ENCODE results near the gene TFPT.

The TFPT gene

GRCh38 chr19:54136864-54137698 is 21.6 kb upstream of the TFPT start:
- H3K9ac ChIP-seq (ENCODE audit: low read depth in 1 of 2, low read length in 2 of 2) = peak overlapping the region; percentile 71 to 72
- no peaks in the 10 kb centered on the region for H3K9me3 ChIP-seq (ENCODE audit: control insufficient read depth in 1 of 2, low read length in 2 of 2)
- no peak overlapping the region for H3K27ac ChIP-seq (ENCODE audit: low read depth, low read length)
- no peaks in the 10 kb centered on the region for H3K27me3 ChIP-seq (ENCODE audit: control insufficient read depth in 1 of 2, insufficient read depth in 2 of 2, low read length in 2 of 2)
- H3K36me3 ChIP-seq (ENCODE audit: control insufficient read depth in 1 of 2, insufficient read depth in 2 of 2, low read length in 2 of 2) = peaks cover 0 to 10% of the 10 kb centered on the region in 2 donors
- peak overlapping the region; percentile 83 to 90 for H3K4me3 ChIP-seq (ENCODE audit: low read depth in 1 of 2, low read length in 2 of 2)
- H3K4me1 ChIP-seq (ENCODE audit: control insufficient read depth in 1 of 2, insufficient read depth in 2 of 2, low read length in 2 of 2) = peaks cover 38 to 45% of the 10 kb centered on the region in 2 donors

- no peak overlapping the region for H3K27ac ChIP-seq (ENCODE audit: low read depth, low read length)
These were observed 20.8 kb upstream of the TFPT start for GRCh38 chr19:54136086-54136863.

GRCh38 chr19:54133957-54134590 is 18.6 kb upstream of the TFPT start:
- no peak overlapping the region for H3K9ac ChIP-seq (ENCODE audit: low read depth in 1 of 2, low read length in 2 of 2)
- H3K27ac ChIP-seq (ENCODE audit: low read depth, low read length) = no peak overlapping the region
- H3K4me1 ChIP-seq (ENCODE audit: control insufficient read depth in 1 of 2, insufficient read depth in 2 of 2, low read length in 2 of 2) = peaks cover 15 to 19% of the 10 kb centered on the region in 2 donors
- no peaks in the 10 kb centered on the region for H3K27me3 ChIP-seq (ENCODE audit: control insufficient read depth in 1 of 2, insufficient read depth in 2 of 2, low read length in 2 of 2)
- no peaks in the 10 kb centered on the region for H3K9me3 ChIP-seq (ENCODE audit: control insufficient read depth in 1 of 2, low read length in 2 of 2)
- H3K4me3 ChIP-seq (ENCODE audit: low read depth in 1 of 2, low read length in 2 of 2) = no peak overlapping the region
- H3K36me3 ChIP-seq (ENCODE audit: control insufficient read depth in 1 of 2, insufficient read depth in 2 of 2, low read length in 2 of 2) = peaks cover 14 to 16% of the 10 kb centered on the region in 2 donors

More at GRCh38 chr19:54136086-54136863, 20.8 kb upstream of the TFPT start:
- Histone ChIP-seq H3K4me3 (ENCODE audit: low read depth in 1 of 2, low read length in 2 of 2) (peak overlapping the region; percentile 83 to 90), H3K27me3 (ENCODE audit: control insufficient read depth in 1 of 2, insufficient read depth in 2 of 2, low read length in 2 of 2) (no peaks in the 10 kb centered on the region), H3K4me1 (ENCODE audit: control insufficient read depth in 1 of 2, insufficient read depth in 2 of 2, low read length in 2 of 2) (peaks cover 34 to 40% of the 10 kb centered on the region in 2 donors), H3K36me3 (ENCODE audit: control insufficient read depth in 1 of 2, insufficient read depth in 2 of 2, low read length in 2 of 2) (peaks cover 4 to 9% of the 10 kb centered on the region in 2 donors), H3K9me3 (ENCODE audit: control insufficient read depth in 1 of 2, low read length in 2 of 2) (no peaks in the 10 kb centered on the region), H3K9ac (ENCODE audit: low read depth in 1 of 2, low read length in 2 of 2) (peak overlapping the region; percentile 50 to 71)

GRCh38 chr19:54133312-54133956 is 18.0 kb upstream of the TFPT start:
- no peak overlapping the region for H3K4me3 ChIP-seq (ENCODE audit: low read depth in 1 of 2, low read length in 2 of 2)
- no peaks in the 10 kb centered on the region for H3K27me3 ChIP-seq (ENCODE audit: control insufficient read depth in 1 of 2, insufficient read depth in 2 of 2, low read length in 2 of 2)

GRCh38 chr19:54129617-54129996 is 14.2 kb upstream of the TFPT start:
- Histone ChIP-seq H3K4me1 (ENCODE audit: control insufficient read depth in 1 of 2, insufficient read depth in 2 of 2, low read length in 2 of 2) (no peaks in the 10 kb centered on the region), H3K27ac (ENCODE audit: low read depth, low read length) (no peak overlapping the region), H3K27me3 (ENCODE audit: control insufficient read depth in 1 of 2, insufficient read depth in 2 of 2, low read length in 2 of 2) (no peaks in the 10 kb centered on the region), H3K4me3 (ENCODE audit: low read depth in 1 of 2, low read length in 2 of 2) (no peak overlapping the region), H3K9me3 (ENCODE audit: control insufficient read depth in 1 of 2, low read length in 2 of 2) (no peaks in the 10 kb centered on the region), H3K36me3 (ENCODE audit: control insufficient read depth in 1 of 2, insufficient read depth in 2 of 2, low read length in 2 of 2) (peaks cover 35 to 50% of the 10 kb centered on the region in 2 donors), H3K9ac (ENCODE audit: low read depth in 1 of 2, low read length in 2 of 2) (no peak overlapping the region)

More at GRCh38 chr19:54133312-54133956, 18.0 kb upstream of the TFPT start:
- no peak overlapping the region for H3K27ac ChIP-seq (ENCODE audit: low read depth, low read length)
- H3K4me1 ChIP-seq (ENCODE audit: control insufficient read depth in 1 of 2, insufficient read depth in 2 of 2, low read length in 2 of 2) = peaks cover 10 to 12% of the 10 kb centered on the region in 2 donors
- H3K36me3 ChIP-seq (ENCODE audit: control insufficient read depth in 1 of 2, insufficient read depth in 2 of 2, low read length in 2 of 2) = peaks cover 14 to 20% of the 10 kb centered on the region in 2 donors
- no peak overlapping the region for H3K9ac ChIP-seq (ENCODE audit: low read depth in 1 of 2, low read length in 2 of 2)
- no peaks in the 10 kb centered on the region for H3K9me3 ChIP-seq (ENCODE audit: control insufficient read depth in 1 of 2, low read length in 2 of 2)

- Histone ChIP-seq H3K27me3 (ENCODE audit: control insufficient read depth in 1 of 2, insufficient read depth in 2 of 2, low read length in 2 of 2) (no peaks in the 10 kb centered on the region), H3K4me3 (ENCODE audit: low read depth in 1 of 2, low read length in 2 of 2) (no peak overlapping the region), H3K9me3 (ENCODE audit: control insufficient read depth in 1 of 2, low read length in 2 of 2) (no peaks in the 10 kb centered on the region), H3K4me1 (ENCODE audit: control insufficient read depth in 1 of 2, insufficient read depth in 2 of 2, low read length in 2 of 2) (no peaks in the 10 kb centered on the region), H3K9ac (ENCODE audit: low read depth in 1 of 2, low read length in 2 of 2) (no peak overlapping the region), H3K36me3 (ENCODE audit: control insufficient read depth in 1 of 2, insufficient read depth in 2 of 2, low read length in 2 of 2) (peaks cover 38 to 55% of the 10 kb centered on the region in 2 donors), H3K27ac (ENCODE audit: low read depth, low read length) (no peak overlapping the region)
These were observed 13.5 kb upstream of the TFPT start for GRCh38 chr19:54128796-54129616.

- no peaks in the 10 kb centered on the region for H3K9me3 ChIP-seq (ENCODE audit: control insufficient read depth in 1 of 2, low read length in 2 of 2)
- H3K27ac ChIP-seq (ENCODE audit: low read depth, low read length) = no peak overlapping the region
- no peak overlapping the region for H3K4me3 ChIP-seq (ENCODE audit: low read depth in 1 of 2, low read length in 2 of 2)
- no peak overlapping the region for H3K9ac ChIP-seq (ENCODE audit: low read depth in 1 of 2, low read length in 2 of 2)
- no peaks in the 10 kb centered on the region for H3K27me3 ChIP-seq (ENCODE audit: control insufficient read depth in 1 of 2, insufficient read depth in 2 of 2, low read length in 2 of 2)
- H3K4me1 ChIP-seq (ENCODE audit: control insufficient read depth in 1 of 2, insufficient read depth in 2 of 2, low read length in 2 of 2) = no peaks in the 10 kb centered on the region
- H3K36me3 ChIP-seq (ENCODE audit: control insufficient read depth in 1 of 2, insufficient read depth in 2 of 2, low read length in 2 of 2) = peaks cover 42 to 61% of the 10 kb centered on the region in 2 donors
These were observed 12.9 kb upstream of the TFPT start for GRCh38 chr19:54128441-54128725.

GRCh38 chr19:54127688-54128440 is 12.4 kb upstream of the TFPT start:
- Histone ChIP-seq H3K4me3 (ENCODE audit: low read depth in 1 of 2, low read length in 2 of 2) (no peak overlapping the region), H3K4me1 (ENCODE audit: control insufficient read depth in 1 of 2, insufficient read depth in 2 of 2, low read length in 2 of 2) (no peaks in the 10 kb centered on the region), H3K27ac (ENCODE audit: low read depth, low read length) (no peak overlapping the region), H3K27me3 (ENCODE audit: control insufficient read depth in 1 of 2, insufficient read depth in 2 of 2, low read length in 2 of 2) (no peaks in the 10 kb centered on the region), H3K36me3 (ENCODE audit: control insufficient read depth in 1 of 2, insufficient read depth in 2 of 2, low read length in 2 of 2) (peaks cover 47 to 66% of the 10 kb centered on the region in 2 donors), H3K9me3 (ENCODE audit: control insufficient read depth in 1 of 2, low read length in 2 of 2) (no peaks in the 10 kb centered on the region), H3K9ac (ENCODE audit: low read depth in 1 of 2, low read length in 2 of 2) (no peak overlapping the region)

GRCh38 chr19:54125713-54126112 is 10.3 kb upstream of the TFPT start:
- Histone ChIP-seq H3K36me3 (ENCODE audit: control insufficient read depth in 1 of 2, insufficient read depth in 2 of 2, low read length in 2 of 2) (peaks cover 53 to 75% of the 10 kb centered on the region in 2 donors), H3K9ac (ENCODE audit: low read depth in 1 of 2, low read length in 2 of 2) (no peak overlapping the region), H3K27me3 (ENCODE audit: control insufficient read depth in 1 of 2, insufficient read depth in 2 of 2, low read length in 2 of 2) (no peaks in the 10 kb centered on the region), H3K4me3 (ENCODE audit: low read depth in 1 of 2, low read length in 2 of 2) (no peak overlapping the region), H3K4me1 (ENCODE audit: control insufficient read depth in 1 of 2, insufficient read depth in 2 of 2, low read length in 2 of 2) (no peaks in the 10 kb centered on the region), H3K9me3 (ENCODE audit: control insufficient read depth in 1 of 2, low read length in 2 of 2) (no peaks in the 10 kb centered on the region), H3K27ac (ENCODE audit: low read depth, low read length) (no peak overlapping the region)

Measured in duodenal mucosa (tissue), 2 donors.